HuH-7.5 (cell line): ENCODE data around the gene HSD17B14.

ENCODE experiments used
- DNase-seq: peaks from one replicate; pipeline ENCODE4 v3.0.0; 2011; ENCODE audit warnings: low spot score

HSD17B14 gene

GRCh38 chr19:48826606-48827020, 9.7 kb downstream of the HSD17B14 start:
- DNase-seq = no peak

GRCh38 chr19:48822514-48822913, 13.8 kb downstream of the HSD17B14 start:
- no peak for DNase-seq

GRCh38 chr19:48821633-48822032, 14.7 kb downstream of the HSD17B14 start:
- DNase-seq = no peak

- no peak for DNase-seq
Measured at GRCh38 chr19:48819366-48819816, 16.9 kb downstream of the HSD17B14 start.

- DNase-seq = no peak
Measured at GRCh38 chr19:48818234-48818820, 18.0 kb downstream of the HSD17B14 start.

- no peak for DNase-seq
Measured at GRCh38 chr19:48817585-48818124, 18.6 kb downstream of the HSD17B14 start.

GRCh38 chr19:48815870-48816501, 20.3 kb downstream of the HSD17B14 start:
- peak; percentile 67 for DNase-seq

GRCh38 chr19:48814895-48815294, 21.4 kb downstream of the HSD17B14 start:
- no peak for DNase-seq

GRCh38 chr19:48813123-48813913, 23.0 kb downstream of the HSD17B14 start:
- DNase-seq = no peak

GRCh38 chr19:48812094-48812929, 24.0 kb downstream of the HSD17B14 start:
- peak; percentile 97 for DNase-seq

GRCh38 chr19:48810151-48810550, 26.1 kb downstream of the HSD17B14 start:
- no peak for DNase-seq

- no peak for DNase-seq
Measured at GRCh38 chr19:48807590-48808308, 28.5 kb downstream of the HSD17B14 start.

GRCh38 chr19:48806818-48807589, 29.3 kb downstream of the HSD17B14 start:
- DNase-seq = peak; percentile 88

GRCh38 chr19:48806518-48806817, 29.8 kb downstream of the HSD17B14 start:
- DNase-seq = no peak

- DNase-seq = no peak
Measured at GRCh38 chr19:48805452-48805851, 30.8 kb downstream of the HSD17B14 start.

- DNase-seq = no peak
Measured at GRCh38 chr19:48804496-48804895, 31.8 kb downstream of the HSD17B14 start.

GRCh38 chr19:48802623-48803022, 33.7 kb downstream of the HSD17B14 start:
- DNase-seq = no peak

GRCh38 chr19:48799358-48800300, 36.7 kb downstream of the HSD17B14 start:
- no peak for DNase-seq

GRCh38 chr19:48798937-48799336, 37.4 kb downstream of the HSD17B14 start:
- DNase-seq = no peak
